WI38 (cell line): Measurements from ENCODE around the gene TBC1D30.

Source experiments
- H3K4me3 ChIP-seq: 2 replicates; pipeline ENCODE4 v1.5.1; 2011; ENCODE audit warnings: low read depth, mild to moderate bottlenecking, control low read depth, low read length
- CTCF ChIP-seq: IDR thresholded peaks from 2 replicates; pipeline ENCODE4 v1.5.1; 2012; ENCODE audit warnings: low read depth, mild to moderate bottlenecking, control low read depth, low read length

Gene TBC1D30

GRCh38 chr12:64785838-64786237, 38.6 kb upstream of the TBC1D30 start:
- no peak for TF ChIP-seq CTCF
- no peak overlapping the region for H3K4me3 ChIP-seq

GRCh38 chr12:64790166-64790565, 34.3 kb upstream of the TBC1D30 start:
- TF ChIP-seq CTCF: no peak
- H3K4me3 ChIP-seq: no peak overlapping the region

GRCh38 chr12:64791036-64791435, 33.4 kb upstream of the TBC1D30 start:
- H3K4me3 ChIP-seq: no peak overlapping the region
- TF ChIP-seq CTCF: no peak

- TF ChIP-seq CTCF: no peak
Measured at GRCh38 chr12:64792128-64792527, 32.3 kb upstream of the TBC1D30 start.

GRCh38 chr12:64793610-64794009, 30.8 kb upstream of the TBC1D30 start:
- no peak for TF ChIP-seq CTCF
- H3K4me3 ChIP-seq: no peak overlapping the region

More at GRCh38 chr12:64792128-64792527, 32.3 kb upstream of the TBC1D30 start:
- no peak overlapping the region for H3K4me3 ChIP-seq

- TF ChIP-seq CTCF: no peak
- no peak overlapping the region for H3K4me3 ChIP-seq
Measured at GRCh38 chr12:64794305-64794704, 30.1 kb upstream of the TBC1D30 start.

GRCh38 chr12:64796205-64796845, 28.1 kb upstream of the TBC1D30 start:
- no peak overlapping the region for H3K4me3 ChIP-seq
- peak; percentile 53; the same call in 1 of the 2 replicates for TF ChIP-seq CTCF
